Activated CD4-positive, alpha-beta T cell treated with anti-CD3 and anti-CD28 coated beads for 48 hours (primary cell): ENCODE results near the gene FGD6.
"Not testable (repeated sequence)": the region's sequence is repeated elsewhere in the genome, so short reads cannot be mapped to it uniquely, and the experiment has no call there.

Experiments
- DNase-seq: peaks from one replicate; pipeline ENCODE4 v3.0.0-alpha.2; 2020

The FGD6 gene

DNA sequence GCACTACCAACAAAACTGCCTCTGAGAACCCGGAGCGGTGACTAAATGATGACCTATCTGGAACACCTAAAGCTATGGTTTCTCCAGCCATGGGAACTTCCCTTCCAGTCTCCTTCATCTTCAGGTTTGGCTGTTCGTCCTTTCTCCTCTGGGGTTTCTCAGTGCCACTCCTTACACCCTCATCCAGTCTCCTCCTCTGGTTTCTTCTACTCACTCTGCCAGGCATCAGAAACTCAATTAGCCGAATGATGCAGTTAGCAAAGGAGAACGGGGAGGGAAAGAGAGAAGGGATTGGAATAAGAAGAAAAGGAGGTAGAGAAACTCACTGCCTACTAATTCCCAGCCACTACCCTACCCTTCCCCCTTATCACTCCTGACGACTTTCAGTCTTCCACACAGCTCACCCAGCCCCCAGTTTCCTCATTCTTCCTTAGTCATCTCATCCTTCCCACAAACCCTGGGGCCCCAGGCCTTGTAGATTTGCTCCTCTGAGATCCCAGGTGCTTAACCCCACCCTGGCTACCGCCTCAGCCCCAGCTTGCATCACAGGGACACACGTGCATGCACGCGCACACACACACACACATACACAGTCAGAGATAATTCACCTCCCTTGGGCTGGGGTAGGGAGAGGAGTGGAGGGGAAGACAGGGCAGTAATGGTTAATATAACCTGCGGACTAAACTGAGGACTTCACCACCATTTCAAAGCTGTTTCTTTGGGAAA is 13.0 kb downstream of the FGD6 start:
- no peak for DNase-seq

DNA sequence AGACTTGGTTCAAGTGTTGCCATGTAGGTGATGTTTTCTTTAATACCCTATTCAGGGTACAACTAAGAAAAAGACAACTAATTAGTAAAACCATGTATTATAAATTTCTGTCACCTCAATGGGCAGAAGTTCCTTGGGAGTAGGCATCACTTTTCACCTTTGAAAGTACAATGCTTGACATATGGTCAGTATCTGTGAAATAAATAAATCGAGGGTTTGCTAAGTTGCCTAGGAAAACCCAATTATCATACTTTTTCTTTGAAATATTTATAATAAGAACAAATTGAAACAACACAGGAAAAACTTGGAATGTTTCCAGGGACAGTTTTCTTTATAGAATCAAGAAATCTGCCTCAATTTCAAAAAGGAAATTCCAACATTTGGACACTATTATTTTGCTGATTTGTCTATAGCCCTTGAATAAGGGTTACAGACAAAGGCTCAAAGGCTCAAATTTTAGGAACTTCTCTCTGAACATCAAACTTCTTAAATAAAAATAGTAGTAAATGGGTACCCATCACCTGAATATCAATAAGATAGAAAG is 13.7 kb downstream of the FGD6 start:
- no peak for DNase-seq

DNA sequence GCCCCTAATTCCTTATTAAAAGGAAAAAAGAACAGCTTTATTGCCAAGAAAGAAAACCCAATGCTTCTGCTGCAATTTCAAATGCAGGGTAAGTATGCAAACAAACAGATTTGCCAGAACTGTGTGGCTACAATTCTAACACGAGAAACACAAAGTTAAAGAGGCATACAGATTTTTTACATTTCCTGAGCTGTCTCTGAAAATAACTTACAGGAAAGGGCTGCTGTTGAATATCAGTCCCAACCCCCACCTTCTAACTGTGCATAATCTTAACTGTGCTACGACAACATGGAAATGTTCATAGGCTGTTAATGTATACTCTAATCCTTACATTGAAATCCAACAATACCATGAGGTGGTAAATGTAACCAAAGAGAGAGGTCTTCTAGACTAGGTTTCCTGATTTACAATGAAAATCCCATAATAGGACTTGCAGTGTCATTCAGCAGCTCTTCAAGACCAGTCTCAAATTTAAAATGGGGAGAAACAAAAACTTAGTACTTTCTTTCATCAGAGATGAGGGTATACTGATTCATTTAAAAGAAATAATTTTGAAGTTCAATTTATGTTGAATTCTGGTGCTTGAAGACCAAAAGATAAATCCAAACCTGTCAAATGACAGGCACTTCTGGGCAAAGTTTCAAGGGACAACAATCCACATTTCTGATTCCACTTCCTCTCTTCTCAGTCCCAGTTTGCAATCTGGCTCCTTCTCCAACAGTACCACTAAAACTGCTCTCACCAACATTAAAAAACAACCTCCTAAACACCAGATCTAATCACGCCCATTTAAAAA is 14.4 kb downstream of the FGD6 start:
- no peak for DNase-seq

DNA sequence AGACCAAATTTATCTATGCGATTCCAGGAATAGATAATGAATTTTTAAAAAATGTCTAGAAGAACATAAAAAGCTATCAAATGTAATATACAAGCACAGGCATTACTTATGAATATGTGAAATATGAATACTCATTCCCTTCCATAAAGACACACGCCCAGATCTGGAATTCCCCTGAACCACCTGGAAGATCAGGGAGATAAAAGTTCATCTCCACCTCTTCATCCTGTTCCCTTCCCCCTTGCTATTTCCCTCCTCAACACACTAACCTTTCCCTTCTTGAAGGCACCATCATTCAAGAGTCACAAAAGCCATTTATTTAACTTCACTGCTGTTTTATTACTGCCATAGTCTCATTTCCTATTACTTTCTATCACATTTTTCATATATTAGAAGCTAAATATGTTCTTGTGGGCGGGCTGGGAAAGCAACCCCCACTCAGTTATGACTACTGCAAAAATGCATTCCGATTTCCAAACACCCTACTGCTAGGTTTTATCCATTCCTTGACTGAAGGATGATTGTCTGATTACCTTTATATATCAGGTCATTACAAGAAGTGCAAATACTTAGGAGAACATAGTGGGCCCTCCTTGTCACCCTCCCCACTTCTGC is 16.1 kb downstream of the FGD6 start:
- DNase-seq = no peak

DNA sequence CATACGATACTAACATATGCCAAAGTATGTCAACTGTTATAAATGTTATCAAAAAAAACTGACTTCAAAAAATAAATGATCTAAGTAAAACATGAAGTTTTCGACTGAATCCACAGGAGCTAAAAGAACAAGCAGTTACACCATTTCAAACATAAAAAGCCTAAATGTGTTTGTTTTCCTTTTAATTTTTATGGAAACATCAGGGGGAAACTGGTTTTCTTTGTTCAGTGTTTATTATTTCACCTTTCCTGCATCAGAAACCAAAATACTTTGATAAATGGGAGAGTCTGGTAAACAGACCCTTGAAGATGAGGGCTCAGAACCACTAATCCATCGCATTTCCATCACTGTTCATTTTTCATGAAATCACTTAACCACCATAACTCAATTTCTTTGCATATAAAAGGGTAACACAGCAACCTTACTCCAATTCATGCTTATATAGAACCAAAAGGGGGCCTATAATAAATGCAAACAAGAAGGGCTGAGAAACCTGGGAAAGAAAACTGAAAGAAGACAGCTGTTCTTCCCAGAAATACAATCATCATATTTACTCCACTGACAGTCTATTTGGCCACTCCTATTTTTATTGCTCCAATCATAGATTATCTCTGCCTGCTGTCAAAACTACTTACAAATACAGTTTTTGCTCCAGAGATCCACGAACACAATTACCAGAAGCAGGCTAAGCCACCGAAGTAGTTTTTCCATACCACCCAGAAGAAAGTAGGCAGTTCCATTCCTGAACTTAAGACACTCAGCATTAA is 17.0 kb downstream of the FGD6 start:
- DNase-seq = no peak

DNA sequence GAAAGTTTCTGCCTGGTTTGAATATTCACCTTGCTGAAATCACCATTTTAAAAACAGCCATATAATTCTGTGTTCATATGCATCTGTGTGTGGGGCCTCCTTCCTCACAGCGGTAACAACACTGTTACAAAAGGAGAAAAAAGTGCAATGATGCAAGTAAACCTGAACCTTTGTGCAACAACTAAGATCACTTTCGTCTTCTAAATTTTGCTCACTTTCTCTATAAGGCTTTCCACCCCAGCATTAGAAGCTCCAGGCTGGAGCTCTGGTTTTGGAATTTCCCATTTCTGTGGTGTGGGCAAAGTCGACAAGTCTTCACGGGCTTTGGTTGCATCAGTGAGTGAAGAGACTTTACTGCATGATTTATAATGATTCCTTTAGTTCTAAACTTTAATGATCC is 18.4 kb downstream of the FGD6 start:
- DNase-seq = no peak

DNA sequence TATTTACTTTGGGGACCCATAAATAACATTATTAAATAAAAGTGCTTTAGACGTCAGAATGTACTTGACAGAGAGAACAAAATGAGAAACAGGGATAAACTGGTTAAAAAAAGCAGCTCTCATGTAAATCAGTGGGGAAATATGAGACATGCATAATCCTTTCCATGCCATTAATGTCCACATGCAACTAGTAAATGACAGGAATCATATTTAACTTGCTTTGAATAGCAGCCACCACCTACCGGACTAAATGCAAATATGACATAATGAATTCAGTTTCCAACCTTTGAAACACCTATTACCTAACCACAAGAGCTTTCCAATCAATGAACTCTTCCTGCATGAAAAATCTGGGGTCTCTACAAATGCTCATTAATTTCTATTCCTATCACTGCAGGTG is 19.6 kb downstream of the FGD6 start:
- no peak for DNase-seq

DNA sequence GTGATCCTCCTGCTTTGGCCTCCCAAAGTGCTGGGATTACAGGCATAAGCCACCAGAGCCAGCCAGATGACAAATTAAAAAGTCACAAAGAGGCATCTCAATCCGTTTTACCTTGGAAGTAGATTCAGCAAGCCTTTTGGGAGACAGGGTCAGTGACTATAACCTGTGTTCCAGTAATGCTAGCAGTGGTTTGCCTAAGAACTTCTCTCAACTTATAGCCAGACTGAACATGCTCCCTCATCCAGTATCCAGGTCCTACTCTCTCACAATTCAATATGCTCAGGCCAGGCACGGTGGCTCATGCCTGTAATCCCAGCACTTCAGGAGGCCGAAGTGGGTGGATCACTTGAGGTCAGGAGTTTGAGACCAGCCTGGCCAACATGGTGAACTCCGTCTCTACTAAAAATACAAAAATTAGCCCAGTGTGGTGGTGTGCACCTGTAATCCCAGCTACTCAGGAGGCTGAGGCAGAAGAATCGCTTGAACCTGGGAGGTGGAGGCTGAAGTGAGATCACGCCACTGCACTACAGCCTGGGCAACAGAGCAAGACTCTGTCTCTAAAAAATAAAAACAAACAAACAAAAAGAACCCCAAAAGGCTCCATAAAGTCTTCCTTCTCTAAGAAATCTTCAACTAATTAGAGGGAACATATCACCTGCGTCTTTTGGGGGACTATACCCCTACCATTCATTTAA is 20.2 kb downstream of the FGD6 start:
- not testable (repeated sequence) for DNase-seq

DNA sequence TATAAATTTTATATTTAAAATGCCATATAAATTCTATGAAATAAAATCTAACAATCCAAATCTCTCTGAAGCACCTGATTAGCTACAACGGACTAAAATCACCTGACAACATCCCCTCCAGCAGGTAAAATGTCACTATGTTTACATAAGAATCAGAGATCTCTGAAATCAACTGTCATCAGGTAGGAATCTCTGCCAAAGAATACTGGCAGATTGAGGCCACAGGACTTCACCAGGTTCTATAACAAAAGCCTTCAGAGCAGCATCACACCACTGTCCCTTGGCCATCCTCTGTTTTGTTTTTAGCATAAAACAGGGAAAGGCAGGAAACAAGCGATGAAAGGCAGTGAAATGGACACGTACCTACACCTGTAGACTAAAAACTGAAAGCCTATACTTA is 22.1 kb downstream of the FGD6 start:
- no peak for DNase-seq

DNA sequence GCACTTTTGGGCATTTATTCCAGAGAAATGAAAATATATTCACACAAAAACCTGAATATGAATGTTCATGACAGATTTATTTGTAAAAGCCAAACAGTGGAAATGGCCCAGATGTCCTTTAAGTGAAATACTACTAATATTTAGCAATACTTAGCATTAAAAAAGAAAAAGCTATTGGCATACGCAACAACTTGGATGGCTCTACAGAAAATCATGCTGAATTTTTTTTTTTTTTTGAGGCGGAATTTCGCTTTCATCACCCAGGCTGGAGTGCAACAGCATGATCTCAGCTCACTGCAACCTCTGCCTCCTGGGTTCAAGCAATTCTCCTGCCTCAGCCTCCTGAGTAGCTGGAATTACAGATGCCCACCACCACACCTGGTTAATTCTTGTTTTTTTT is 24.1 kb downstream of the FGD6 start:
- DNase-seq = no peak

DNA sequence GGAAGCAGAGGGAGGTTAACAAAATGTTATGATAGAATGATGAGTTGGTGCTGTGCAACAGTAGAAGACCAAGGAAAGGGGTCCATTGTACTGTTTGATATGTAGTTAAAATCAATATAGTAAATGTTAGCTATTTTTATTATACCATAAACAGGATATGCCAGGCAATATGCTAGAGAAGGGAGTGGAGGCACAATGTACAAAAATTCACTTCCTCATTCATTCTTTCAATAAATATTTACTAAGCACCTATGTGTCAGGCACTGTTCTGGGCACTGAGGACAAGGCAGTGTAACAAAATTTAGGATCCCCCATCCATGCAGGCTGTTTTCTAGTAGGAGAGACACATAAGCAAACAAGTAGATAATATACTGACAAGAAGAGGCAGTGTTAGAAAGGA is 25.0 kb downstream of the FGD6 start:
- DNase-seq = no peak

DNA sequence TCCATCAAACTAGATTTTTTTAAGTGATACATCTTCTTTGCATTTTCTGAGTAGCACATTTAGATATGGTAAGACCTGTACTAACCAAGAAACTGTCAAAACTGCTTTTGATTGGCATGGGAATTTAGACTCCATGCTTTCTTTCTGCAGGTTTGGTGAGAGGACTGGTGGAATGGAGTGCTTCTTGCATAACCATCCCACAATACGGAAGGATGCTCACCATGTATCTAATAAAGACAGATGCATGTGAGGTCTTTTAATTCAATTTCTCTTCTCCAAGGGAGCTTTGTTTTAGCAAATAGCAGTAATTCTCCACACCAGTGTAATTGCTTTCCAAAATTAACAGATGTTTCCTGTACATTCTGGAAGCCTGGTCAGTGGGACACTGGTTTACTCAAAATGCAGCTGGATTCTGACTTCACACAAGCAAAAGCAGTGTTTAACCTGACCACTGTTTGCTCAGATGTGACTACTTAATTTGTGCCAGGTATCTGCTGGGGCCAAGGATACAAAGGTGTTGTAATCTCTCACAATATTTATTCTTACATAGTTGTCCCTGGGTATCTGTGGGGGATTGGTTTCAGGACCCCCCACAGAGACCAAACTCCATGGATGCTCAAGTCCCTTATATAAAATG is 26.1 kb downstream of the FGD6 start:
- no peak for DNase-seq

DNA sequence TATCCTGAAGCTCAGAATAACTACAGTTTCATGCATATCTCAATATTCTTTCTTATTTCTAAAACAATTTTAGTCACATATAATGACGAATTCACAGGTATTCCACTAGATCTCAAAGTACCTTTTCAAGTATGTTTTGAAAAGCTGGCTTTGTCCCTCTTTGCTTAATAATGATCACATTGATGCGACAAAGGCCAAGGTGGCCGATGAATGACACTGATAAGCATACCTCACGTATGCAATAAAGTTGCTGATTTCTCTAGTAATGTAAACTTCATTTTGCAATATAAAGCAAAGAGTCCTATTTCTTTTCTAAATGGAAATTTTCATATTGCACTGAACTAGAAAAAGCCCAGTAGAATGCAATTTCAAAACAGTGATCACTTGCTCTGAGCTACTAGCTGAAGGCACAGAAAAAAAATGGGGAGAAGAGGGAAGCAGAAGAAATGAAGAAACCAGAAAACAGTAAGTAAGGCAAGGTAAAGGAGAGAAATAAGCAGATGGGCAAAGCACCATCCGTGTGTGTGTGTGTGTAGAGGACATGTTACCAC is 29.3 kb downstream of the FGD6 start:
- DNase-seq = no peak

DNA sequence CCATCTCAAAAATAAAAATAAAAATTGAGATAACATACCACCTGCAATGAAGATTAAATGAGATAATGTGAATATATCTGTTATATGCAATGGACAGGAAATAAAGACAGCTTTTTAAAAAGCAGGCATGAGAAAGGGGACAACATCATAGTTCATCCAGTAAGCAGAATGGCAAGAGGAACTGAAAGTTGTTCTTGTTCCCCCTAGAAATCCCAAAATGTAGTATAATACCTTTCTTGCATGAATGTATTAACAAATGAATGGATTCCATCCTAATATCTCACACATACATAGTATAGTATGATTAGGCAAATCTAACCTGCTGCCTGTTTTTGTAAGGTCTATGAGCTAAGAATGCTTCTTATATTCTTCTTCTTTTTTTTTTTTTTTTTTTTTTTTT is 31.4 kb downstream of the FGD6 start:
- no peak for DNase-seq

DNA sequence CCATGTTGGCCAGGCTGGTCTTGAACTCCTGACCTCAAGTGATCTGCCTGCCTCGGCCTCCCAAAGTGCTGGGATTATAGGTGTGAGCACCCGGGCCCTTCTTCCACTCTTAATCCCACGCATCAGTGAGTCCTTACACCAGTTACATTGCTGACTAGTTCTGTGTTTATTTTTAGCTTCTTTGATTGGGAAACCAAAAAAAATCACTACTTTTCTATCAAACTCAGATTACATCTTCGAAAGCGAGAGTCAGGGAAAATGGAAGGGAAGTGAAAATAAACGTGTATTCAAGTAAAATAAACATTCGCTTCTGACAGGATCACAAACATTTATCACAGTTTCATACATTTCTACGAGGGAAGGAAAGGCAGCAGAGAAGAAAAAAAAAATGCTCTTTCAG is 32.2 kb downstream of the FGD6 start:
- no peak for DNase-seq

DNA sequence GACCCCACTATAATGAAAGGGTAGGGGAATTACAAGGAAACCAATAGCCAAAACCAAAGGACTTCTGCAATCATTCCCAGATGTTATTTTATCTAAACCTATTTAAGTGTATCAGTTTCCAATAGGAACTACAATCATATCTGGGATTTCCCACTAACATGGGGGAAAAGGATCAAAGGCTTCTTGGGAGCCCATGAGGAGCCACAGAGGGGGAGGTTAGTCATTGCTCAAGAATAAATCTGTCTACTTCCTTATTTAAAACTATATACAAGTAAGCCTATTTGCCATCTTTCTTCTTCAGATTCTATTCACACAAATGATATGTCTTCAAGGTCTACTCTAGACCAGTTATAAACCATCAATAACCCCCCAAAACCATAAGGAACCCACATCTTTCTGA is 33.1 kb downstream of the FGD6 start:
- DNase-seq = no peak

DNA sequence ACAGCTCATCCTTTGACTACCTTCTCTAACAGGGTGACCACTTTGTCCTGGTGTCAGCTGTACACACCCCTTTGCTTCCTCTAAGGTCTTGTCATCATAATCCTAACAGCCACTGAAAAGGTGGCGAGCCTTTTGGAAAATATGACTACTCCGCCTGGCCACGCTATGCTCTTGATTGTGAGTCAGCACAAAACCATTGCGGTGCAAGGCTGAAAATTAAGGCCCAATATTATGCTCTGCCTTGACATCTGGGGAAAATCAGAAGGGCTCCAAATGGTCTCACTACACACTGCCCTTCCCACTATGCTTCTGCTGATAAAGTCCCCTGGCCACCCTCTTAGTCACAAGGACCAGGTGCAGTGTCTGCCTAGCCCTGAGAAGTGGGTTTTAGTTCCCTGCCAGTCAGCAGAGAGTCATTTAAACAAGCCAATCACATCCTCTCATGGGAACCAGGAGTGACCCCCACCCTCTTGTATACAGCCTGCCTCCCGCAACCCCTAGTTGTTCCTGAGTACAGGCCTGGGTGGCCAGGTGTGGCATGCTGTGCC is 34.3 kb downstream of the FGD6 start:
- peak; percentile 38 for DNase-seq

DNA sequence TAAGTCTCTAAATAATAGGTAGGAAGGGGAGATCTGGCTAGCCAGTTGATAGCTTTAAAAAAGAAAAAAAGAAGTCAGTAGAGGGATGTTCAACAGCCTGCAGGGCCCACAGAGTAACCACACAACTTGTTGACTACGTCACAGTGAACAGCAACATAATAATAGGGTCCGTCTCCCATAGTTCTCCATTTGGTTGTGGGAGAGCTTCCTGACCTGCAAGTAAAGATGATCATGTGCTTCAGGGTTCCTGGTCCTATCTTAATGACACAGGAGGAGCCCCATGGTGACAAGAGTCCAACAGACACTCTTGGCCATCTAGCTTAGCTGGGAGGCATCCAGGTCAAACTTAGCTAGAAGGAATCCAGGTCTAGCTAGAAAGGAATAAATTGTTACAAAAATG is 36.2 kb downstream of the FGD6 start:
- DNase-seq = no peak

DNA sequence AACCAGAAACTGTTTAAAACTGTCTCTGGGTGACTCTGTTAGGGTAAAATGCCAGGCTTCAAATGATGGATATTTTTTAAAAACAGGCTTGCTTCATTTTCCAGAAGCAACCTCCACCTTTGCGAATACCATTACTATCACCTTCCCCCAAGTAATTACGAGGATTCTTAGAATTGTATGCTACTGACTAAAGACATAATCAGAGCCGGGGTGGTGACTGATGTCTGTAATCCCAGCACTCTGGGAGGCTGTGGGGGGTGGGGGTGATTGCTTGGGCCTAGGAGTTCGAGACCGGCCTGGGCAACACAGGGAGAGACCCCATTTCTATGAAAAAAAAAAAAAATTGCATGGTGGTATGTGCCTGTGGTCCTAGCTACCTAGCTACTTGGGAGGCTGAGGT is 38.3 kb downstream of the FGD6 start:
- no peak for DNase-seq

DNA sequence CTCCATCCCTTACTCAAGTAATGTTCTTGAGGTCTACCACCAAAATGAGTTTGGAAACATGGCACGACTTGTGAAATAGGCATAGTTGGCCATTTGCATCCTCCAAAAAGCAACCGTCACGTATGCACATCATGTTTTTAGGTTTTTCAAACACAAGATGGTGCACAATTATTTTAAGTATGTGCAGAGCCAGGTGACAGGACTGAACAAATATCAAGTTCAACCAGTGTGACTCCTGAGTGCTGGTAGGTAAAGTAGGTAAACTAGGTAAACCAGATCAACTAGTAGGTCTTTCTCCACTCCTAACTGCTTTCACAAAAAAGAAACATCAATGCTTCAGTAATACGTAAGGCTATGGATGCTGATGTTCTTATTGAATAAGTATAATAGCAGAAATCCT is 39.1 kb downstream of the FGD6 start:
- DNase-seq = no peak

DNA sequence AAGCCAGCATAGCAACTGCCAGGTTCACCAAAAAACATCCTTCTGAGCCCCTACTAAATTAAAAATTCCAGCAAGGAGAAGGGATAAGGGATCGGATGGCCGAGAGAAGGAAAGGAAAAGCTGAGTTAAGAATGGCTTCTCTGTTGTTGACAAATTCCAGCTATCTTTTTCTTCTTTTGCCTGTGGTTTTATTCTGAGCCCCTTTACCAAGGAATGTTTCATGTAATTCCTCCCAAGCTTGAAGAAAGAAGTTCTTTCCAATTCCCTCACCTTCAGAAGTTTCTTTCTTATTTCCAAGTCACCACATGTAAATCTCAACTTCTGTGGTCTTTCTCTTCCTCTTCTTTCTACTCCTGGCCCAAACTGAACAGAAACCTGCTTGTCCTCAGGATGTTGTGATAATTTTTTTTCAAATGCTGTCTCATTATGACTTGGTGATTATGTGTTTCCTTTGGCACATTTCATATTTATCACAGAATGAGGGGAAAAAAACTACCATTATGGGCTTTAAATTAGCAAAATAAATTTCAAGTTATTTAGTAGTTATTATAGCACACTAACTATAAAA is 40.0 kb downstream of the FGD6 start:
- no peak for DNase-seq
